CD4-positive, alpha-beta T cell treated with Interleukin-21 for 1 hour (primary cell): ENCODE data around the gene DIDO1.

ENCODE experiments used
- DNase-seq: peaks from one replicate; pipeline ENCODE4 v3.0.0-alpha.2; 2020

Gene DIDO1

GRCh38 chr20:62926229-62927127 is at the start of gene DIDO1:
Gene DIDO1 (minus strand): TSS chr20:62926505.
- peak; percentile 92 for DNase-seq

DNA sequence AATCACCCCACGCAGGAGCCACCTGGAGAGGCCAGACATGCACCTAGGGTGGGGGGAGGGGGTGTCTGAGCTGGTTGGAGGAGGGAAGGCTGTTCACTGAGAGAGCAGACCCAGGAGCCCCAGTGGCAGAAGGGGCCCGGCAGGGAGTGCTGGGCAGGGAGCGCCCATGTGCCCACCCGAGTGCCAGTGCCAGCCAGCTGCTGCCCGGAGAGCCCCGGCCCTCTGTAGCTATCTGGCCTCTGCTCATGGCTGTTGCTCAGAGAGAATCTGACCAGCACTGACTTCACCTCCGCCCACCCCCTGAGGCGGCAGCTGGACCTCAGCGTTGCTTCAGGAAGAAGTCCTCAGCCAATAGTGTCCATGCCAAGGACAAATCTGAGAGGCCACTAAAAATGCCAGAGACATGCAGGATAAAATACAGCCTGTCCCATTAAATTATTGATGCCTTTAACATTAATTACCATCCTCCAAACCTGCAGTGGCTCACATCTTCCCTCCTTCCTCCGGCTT is 49.0 kb upstream of the DIDO1 start:
- no peak for DNase-seq

GRCh38 chr20:62972845-62973745 is 46.8 kb upstream of the DIDO1 start:
- no peak for DNase-seq

GRCh38 chr20:62971950-62972844 is 45.9 kb upstream of the DIDO1 start:
- peak; percentile 86 for DNase-seq

DNA sequence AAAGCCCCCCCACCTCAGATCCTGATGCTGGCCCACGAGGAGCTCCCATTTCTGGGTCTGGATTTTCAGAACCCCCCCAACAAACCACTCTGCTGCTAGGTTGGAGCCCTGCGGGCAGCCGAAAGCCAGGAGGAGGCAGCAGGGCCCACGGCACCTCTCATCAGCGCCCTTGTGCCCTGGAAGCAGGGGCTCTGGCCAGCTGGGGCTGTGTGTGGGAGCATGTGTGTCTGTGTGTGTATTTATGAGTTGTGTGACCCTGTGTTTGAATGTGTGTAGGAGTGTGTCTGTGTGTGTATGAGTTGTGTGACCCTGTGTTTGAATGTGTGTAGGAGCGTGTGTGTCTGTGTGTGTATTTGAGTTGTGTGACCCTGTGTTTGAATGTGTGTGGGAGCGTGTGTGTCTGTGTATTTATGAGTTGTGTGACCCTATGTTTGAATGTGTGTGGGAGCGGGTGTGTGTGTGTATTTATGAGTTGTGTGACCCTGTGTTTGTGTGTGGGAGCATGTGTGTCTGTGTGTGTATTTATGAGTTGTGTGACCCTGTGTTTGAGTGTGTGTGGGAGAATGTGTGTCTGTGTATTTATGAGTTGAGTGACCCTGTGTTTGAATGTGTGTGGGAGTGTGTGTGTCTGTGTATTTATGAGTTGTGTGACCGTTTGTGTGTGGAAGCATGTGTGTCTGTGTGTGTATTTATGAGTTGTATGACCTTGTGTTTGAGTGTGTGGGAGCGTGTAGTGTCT is 45.1 kb upstream of the DIDO1 start:
- DNase-seq: no peak

GRCh38 chr20:62970307-62971210 is 44.3 kb upstream of the DIDO1 start:
- no peak for DNase-seq

GRCh38 chr20:62969939-62970306 is 43.6 kb upstream of the DIDO1 start:
- DNase-seq: no peak

GRCh38 chr20:62969179-62969760 is 43.0 kb upstream of the DIDO1 start:
- no peak for DNase-seq

GRCh38 chr20:62968378-62969178 is 42.3 kb upstream of the DIDO1 start:
- no peak for DNase-seq

DNA sequence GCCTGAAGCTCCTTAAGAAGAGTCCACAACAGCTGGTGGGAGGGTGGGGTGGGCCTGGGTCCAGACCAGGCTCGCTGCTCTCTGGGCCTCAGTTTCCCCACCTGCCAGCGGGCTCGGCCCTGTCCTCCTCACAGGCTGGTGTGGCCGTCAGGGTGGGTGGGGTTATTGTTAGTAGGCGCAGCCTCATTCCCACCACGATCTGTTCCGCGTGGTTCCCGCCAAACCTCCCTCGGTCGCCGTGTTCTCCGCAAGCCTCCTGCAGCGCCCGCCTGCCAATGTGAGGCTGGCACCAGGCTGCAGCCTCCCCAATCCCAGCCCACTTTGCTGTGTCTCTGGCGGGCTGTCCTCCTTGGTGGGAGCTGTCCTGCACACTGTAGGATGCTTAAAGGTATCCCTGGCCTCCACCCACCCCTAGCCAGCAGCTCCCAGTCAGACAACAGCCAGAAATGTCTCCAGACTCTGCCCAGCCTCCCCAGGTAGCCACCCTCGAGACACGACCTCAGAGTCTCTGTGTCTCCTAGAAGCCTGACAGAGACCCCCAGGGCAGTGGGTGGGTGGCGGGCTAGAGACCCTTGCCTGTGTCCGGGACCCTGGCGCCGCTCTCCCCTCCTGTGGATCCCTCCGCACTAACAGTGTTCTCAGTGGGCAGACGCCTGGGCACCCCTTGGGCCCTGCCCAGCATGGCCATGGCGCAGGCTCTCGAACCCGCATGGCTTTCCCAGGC is 41.5 kb upstream of the DIDO1 start:
- DNase-seq: no peak

GRCh38 chr20:62967149-62967501 is 40.8 kb upstream of the DIDO1 start:
- no peak for DNase-seq

DNA sequence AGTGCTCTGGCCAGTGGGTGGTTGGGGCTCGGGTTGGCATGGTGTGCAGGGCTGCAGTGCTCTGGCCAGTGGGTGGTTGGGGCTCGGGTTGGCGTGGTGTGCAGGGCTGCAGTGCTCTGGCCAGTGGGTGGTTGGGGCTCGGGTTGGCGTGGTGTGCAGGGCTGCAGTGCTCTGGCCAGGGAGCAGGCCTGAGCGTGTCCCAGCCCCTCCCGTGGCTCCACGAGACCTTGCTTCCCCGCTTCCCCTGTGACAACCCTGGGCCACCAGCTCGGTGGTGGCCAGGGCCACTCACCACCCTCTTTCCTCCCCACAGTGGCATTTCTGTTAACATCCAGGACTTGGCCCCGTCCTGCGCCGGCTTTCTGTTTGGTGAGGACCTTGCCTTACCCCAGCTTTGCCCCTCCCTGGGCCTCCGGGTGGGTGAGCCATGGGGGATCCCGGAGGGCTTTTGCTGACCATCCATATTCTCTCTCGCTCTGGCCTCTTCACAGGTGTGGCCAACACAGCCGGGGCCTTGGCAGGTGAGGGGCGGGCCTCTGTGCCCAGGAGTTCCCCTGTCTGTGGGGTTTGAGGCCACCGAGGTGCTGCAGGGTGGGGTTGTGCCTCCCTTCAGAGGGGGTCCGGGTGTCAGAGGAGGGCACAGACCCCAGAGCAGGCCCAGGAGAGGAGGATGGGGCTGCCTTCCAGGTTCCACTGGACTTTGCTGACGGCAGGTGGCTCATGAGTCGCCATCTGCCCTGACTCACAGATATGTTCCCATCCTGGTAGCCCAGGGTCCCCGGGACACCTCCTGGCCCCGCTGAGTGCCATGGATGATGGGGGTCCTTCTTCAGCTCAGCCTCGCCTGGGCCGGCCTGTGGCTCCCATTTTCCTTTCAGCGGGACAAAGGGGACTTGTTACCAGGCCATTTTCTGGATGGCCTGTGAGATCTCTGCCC is 40.2 kb upstream of the DIDO1 start:
- DNase-seq: no peak

DNA sequence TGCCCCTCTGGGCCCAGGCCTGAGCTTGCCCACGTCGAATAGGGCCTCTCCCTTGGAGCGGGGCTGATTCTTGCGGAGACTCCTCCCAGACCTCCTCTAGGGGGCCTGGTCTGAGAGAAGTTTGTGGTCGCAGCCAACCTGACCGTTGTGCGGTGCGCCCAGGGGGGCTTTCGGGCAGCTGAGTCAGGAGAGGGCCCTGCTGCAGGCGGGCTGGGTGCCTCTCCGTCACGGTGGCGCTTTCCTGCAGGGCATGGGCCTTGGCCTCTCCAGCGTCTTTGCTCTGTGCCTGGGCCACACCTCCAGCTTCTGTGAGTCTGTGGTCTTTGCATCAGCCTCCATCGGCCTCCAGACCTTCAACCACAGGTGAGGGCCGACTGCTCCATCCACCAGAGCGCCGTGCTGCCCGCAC is 39.1 kb upstream of the DIDO1 start:
- no peak for DNase-seq

DNA sequence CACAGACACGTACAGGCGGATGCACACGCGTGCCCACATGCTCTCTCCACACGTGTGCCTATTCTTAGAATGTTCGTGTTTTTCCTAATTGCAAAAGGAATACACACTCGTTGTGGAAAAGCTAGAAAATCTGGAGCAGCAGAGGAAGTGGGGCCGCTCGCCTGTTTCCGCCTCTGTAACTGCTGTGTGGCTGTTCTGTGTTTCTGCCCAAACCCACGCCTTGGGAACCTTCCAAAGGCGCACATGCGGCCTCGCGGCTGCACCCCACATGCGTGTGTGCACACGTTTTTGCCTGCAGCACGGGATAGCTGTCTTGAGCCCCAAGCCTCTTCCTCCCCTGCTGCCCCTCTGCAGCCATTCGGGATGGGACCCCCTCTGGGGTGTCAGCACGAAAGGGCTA is 38.4 kb upstream of the DIDO1 start:
- no peak for DNase-seq

DNA sequence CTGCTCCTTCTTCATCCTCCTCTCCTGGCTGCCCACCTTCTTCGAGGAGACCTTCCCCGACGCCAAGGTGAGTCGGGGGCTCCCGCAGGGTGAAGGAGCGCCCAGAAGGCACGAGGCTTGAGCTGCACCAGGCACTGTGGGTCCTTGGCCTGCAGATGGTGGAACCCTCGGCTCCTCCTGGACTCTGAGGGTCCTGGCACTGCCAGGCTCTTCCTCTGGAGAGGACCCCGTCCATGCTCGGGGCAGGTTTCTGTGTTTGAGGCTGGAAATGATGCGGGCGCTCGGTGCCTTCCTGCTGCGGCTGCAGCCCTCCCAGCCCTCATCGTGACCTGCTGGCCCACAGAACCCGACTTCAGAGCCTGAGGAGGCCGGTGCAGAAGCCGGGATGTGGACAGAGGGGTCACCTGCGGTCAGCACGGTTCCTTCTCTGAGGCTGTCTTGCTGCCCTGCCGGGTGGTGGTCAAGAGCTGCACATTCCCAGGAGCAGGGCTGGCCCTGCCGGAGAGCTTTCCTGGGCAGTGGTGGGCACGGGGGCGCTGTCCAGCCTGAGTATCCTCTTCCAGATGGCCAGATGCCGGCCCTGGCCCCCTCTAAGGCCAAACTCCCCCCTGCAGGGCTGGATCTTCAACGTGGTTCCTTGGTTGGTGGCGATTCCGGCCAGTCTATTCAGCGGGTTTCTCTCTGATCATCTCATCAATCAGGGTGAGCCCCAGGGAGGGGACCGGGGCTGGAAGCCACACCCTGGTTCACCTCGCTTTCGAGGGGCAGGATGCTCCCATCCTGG is 37.5 kb upstream of the DIDO1 start:
- DNase-seq: no peak

- no peak for DNase-seq
These were observed 36.7 kb upstream of the DIDO1 start for GRCh38 chr20:62962891-62963613.
